PFSK-1 (cell line): ENCODE results near the gene STRA6.

Experiments
- POLR2AphosphoS5 ChIP-seq: IDR thresholded peaks from 2 replicates; pipeline ENCODE4 v1.6.1; 2012; ENCODE audit warnings: low read depth, mild to moderate bottlenecking, control low read depth, low read length, moderate library complexity
- REST ChIP-seq, 2 experiments: IDR thresholded peaks; 2 replicates each; pipeline versions ENCODE4 v1.6.1 to v1.8.0; 2011 to 2012; ENCODE audit warnings: low read depth in 2 of 2, low read length in 2 of 2, control low read depth in 1 of 2, inconsistent platforms in 1 of 2, mild to moderate bottlenecking in 1 of 2, moderate library complexity in 1 of 2; ENCODE audit not compliant: insufficient read depth in 1 of 2
- TAF1 ChIP-seq: IDR thresholded peaks from 2 replicates; pipeline ENCODE4 v1.6.1; 2012; ENCODE audit warnings: low read length, control low read depth, borderline replicate concordance; ENCODE audit not compliant: insufficient read depth

DNA sequence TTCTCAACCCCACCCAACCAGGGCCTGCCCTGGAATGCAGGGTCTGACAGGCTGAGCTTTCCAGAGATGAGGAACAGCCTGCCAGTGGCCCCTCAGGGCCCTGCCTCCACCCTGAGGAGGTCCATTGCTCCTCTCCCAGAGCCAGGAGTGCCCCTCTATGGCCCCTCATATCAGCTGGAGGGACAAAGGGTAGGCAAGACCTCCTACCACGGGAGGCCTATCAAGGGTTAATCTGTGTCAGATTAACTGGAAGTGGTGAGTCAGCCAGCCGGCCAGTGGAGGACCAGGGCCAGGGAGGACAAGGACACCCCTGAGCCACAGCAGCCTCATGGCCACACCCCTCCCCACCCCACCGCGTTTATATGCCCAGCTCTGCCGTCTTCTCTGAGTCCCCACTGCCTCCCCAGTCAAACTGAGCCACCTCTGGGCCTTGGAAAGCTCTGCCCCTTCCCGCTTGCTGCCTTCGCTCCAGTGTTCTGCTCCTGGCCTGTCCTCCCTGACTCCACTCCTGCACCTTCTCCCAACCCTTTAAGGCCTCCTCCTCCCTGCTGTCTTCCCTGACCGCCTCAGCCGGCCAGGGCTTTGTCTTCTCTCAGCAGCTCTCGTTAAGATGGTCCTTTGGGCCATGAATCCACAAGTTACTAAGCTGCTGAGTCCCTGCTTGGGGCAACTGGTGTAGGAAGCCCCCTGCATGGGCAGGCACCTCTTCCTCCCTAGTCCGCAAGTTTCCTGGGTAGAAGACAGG is 40.0 kb upstream of the STRA6 start:
- no peak for TF ChIP-seq REST (IDR thresholded peaks at IDR 0.05; ENCODE audit: insufficient read depth in 1 of 2, low read depth in 2 of 2, low read length in 2 of 2)
- no peak for TF ChIP-seq POLR2AphosphoS5
- no peak for TF ChIP-seq TAF1
